SK-N-SH (cell line): ENCODE measurements around the gene FRMD5. TPM values are rescaled to one million over a fixed set of nuclear protein-coding genes. Genes with fewer than 3 reads are reported as not detected.

Source experiments
- CTCF ChIA-PET: fragments of 300-600, 350-600 bp; formaldehyde crosslinking; extraction: SDS; loops from one replicate; lab custom pipeline; 2021; lab: Yijun Ruan, JAX
- POLR2A ChIA-PET: fragments of 350-600 bp; sonication (Branson Sonifier 250); formaldehyde crosslinking; extraction: SDS; loops from one replicate; lab custom pipeline; 2020; ENCODE audit warnings: antibody characterized with exemption, inconsistent platforms; lab: Yijun Ruan, JAX
- DNase-seq: peaks from one replicate; pipeline ENCODE4 v3.0.0; 2012
- H2AFZ ChIP-seq: fragments of 200-600 bp; sonication (generic); 2 replicates; pipeline ENCODE4 v1.8.1; 2016; ENCODE audit warnings: antibody characterized with exemption, mild to moderate bottlenecking, low read depth
- H3F3A ChIP-seq: fragments of 200-600 bp; sonication (generic); replicated peaks from 2 replicates; pipeline ENCODE3; 2016; ENCODE audit warnings: antibody characterized with exemption, mild to moderate bottlenecking; ENCODE audit not compliant: insufficient read depth
- H3K27ac ChIP-seq, 2 experiments: fragments of 200-500 bp in 1 of 2; fragments of 200-600 bp in 1 of 2; sonication (Bioruptor generic) in 1 of 2; sonication (generic), shearing (Covaris generic) in 1 of 2; 2 replicates each; pipeline versions ENCODE4 v1.5.1 to v1.6.1; 2014 to 2016; ENCODE audit warnings: low read depth in 2 of 2, inconsistent platforms in 1 of 2, low read length in 1 of 2, mild to moderate bottlenecking in 1 of 2, mixed read lengths in 1 of 2
- H3K27me3 ChIP-seq: fragments of 200-600 bp; sonication (generic), shearing (Covaris generic); 2 replicates; pipeline ENCODE4 v1.6.1; 2016; ENCODE audit warnings: mixed run types; ENCODE audit not compliant: insufficient read depth
- H3K36me3 ChIP-seq, 2 experiments: fragments of 200-500 bp in 1 of 2; fragments of 200-600 bp in 1 of 2; sonication (Bioruptor generic) in 1 of 2; sonication (generic) in 1 of 2; replicated peaks in 1 of 2; 2 replicates each; pipeline versions ENCODE3 to v1.5.1; 2014 to 2016; ENCODE audit warnings: low read length in 1 of 2, mild to moderate bottlenecking in 1 of 2; ENCODE audit not compliant: insufficient read depth in 2 of 2, control insufficient read depth in 1 of 2
- H3K4me1 ChIP-seq, 2 experiments: fragments of 200-500 bp in 1 of 2; fragments of 200-600 bp in 1 of 2; sonication (Bioruptor generic) in 1 of 2; sonication (generic), shearing (Covaris generic) in 1 of 2; 2 replicates each; pipeline versions ENCODE4 v1.5.1 to v1.6.1; 2014 to 2016; ENCODE audit warnings: low read depth in 1 of 2, low read length in 1 of 2, mixed run types in 1 of 2; ENCODE audit not compliant: insufficient read depth in 2 of 2, control insufficient read depth in 1 of 2
- H3K4me2 ChIP-seq: fragments of 200-600 bp; sonication (generic), shearing (Covaris generic); 2 replicates; pipeline ENCODE4 v1.6.1; 2017; ENCODE audit warnings: mixed run types
- H3K4me3 ChIP-seq, 2 experiments: fragments of 200-500 bp in 1 of 2; fragments of 200-600 bp in 1 of 2; sonication (Bioruptor generic) in 1 of 2; sonication (generic), shearing (Covaris generic) in 1 of 2; 2 replicates each; pipeline versions ENCODE4 v1.5.1 to v1.8.1; 2014 to 2016; ENCODE audit warnings: low read depth in 2 of 2, inconsistent platforms in 1 of 2, low read length in 1 of 2, mild to moderate bottlenecking in 1 of 2, mixed read lengths in 1 of 2, moderate library complexity in 1 of 2
- H3K79me2 ChIP-seq: fragments of 200-600 bp; sonication (generic); 2 replicates; pipeline ENCODE4 v1.8.1; 2017; ENCODE audit warnings: mild to moderate bottlenecking; ENCODE audit not compliant: insufficient read depth
- H3K9ac ChIP-seq: fragments of 200-600 bp; sonication (generic); 2 replicates; pipeline ENCODE4 v1.6.1; 2017; ENCODE audit warnings: mixed run types
- H3K9me2 ChIP-seq: fragments of 200-600 bp; sonication (generic); 2 replicates; pipeline ENCODE4 v1.6.1; 2017; ENCODE audit warnings: mixed run types
- H3K9me3 ChIP-seq: fragments of 200-600 bp; sonication (generic); 2 replicates; pipeline ENCODE4 v1.6.1; 2017; ENCODE audit warnings: mixed run types, mild to moderate bottlenecking, moderate library complexity
- H4K20me1 ChIP-seq: fragments of 200-600 bp; sonication (generic); 2 replicates; pipeline ENCODE4 v1.6.1; 2017; ENCODE audit warnings: mild to moderate bottlenecking, mixed run types; ENCODE audit not compliant: insufficient read depth
- EP300 ChIP-seq, 2 experiments: IDR thresholded peaks; 2 replicates each; pipeline versions ENCODE4 v1.4.0 to v1.6.1; 2012; ENCODE audit warnings: borderline replicate concordance in 1 of 2, low read depth in 1 of 2, low read length in 1 of 2
- FOSL2 ChIP-seq: IDR thresholded peaks from 2 replicates; pipeline ENCODE4 v1.4.0; 2012; ENCODE audit warnings: low read depth, mild to moderate bottlenecking, moderate library complexity, borderline replicate concordance
- FOXJ3 ChIP-seq: sonication (generic); formaldehyde crosslinking; IDR thresholded peaks from 2 replicates; pipeline ENCODE4 v1.5.1; 2020; ENCODE audit warnings: mild to moderate bottlenecking, missing genetic modification reagents
- GABPA ChIP-seq: IDR thresholded peaks from 2 replicates; pipeline ENCODE4 v1.4.0; 2012; ENCODE audit warnings: low read depth, mild to moderate bottlenecking
- JUND ChIP-seq: IDR thresholded peaks from 2 replicates; pipeline ENCODE4 v1.4.0; 2012
- MXI1 ChIP-seq: IDR thresholded peaks from 2 replicates; pipeline ENCODE4 v1.6.1; 2012; ENCODE audit warnings: mild to moderate bottlenecking, low read depth, low read length, improper control_type of control experiment
- NFIC ChIP-seq: IDR thresholded peaks from 2 replicates; pipeline ENCODE4 v1.4.0; 2012; ENCODE audit warnings: borderline replicate concordance
- POLR2AphosphoS5 ChIP-seq: IDR thresholded peaks from 2 replicates; pipeline ENCODE4 v1.6.1; 2012; ENCODE audit warnings: low read depth, low read length
- RFX5 ChIP-seq: IDR thresholded peaks from 2 replicates; pipeline ENCODE4 v1.6.1; 2012; ENCODE audit warnings: mild to moderate bottlenecking, improper control_type of control experiment, low read length
- RXRA ChIP-seq: IDR thresholded peaks from 2 replicates; pipeline ENCODE4 v1.4.0; 2012; ENCODE audit warnings: low read depth, mild to moderate bottlenecking, borderline replicate concordance
- SMC3 ChIP-seq: IDR thresholded peaks from 2 replicates; pipeline ENCODE4 v1.6.1; 2012; ENCODE audit warnings: low read depth, low read length, improper control_type of control experiment
- TCF12 ChIP-seq: IDR thresholded peaks from 2 replicates; pipeline ENCODE4 v1.4.0; 2012
- WGBS: methylation state at CpG from one replicate; pipeline ENCODE4 v1.1.6; 2017; ENCODE audit warnings: low lambda C conversion rate; 5-methylcytosine and 5-hydroxymethylcytosine counted together
- polyA plus RNA-seq, 3 experiments: library from polyadenylated mRNA; depleted of rRNA; stranded (reverse); fragments of >200 nt; gene quantifications; 2 replicates each; pipeline ENCODE4 v1.2.3, GENCODE V29; 2012
- TF ChIP-seq, protein P1 (sequence below): IDR thresholded peaks from 2 replicates; pipeline ENCODE4 v1.6.1; 2012; ENCODE audit warnings: mild to moderate bottlenecking, low read depth, low read length, moderate library complexity
- TF ChIP-seq, protein P2 (sequence below): fragments of 200-600 bp; sonication (generic); IDR thresholded peaks from 2 replicates; pipeline ENCODE4 v1.6.1; 2017; ENCODE audit warnings: antibody characterized with exemption, mild to moderate bottlenecking, moderate library complexity
- TF ChIP-seq, protein P3 (sequence below): IDR thresholded peaks from 2 replicates; pipeline ENCODE4 v1.4.0; 2012; ENCODE audit warnings: low read depth
- TF ChIP-seq, protein P4 (sequence below): IDR thresholded peaks from 2 replicates; pipeline ENCODE4; 2012
- TF ChIP-seq, protein P5 (sequence below): IDR thresholded peaks from 2 replicates; pipeline ENCODE4 v1.4.0; 2012; ENCODE audit warnings: low read depth, borderline replicate concordance

Gene FRMD5
- polyA plus RNA-seq, 1 of the 3 experiments (the other 2 are of a cell fraction), result 24.8 TPM

DNA sequence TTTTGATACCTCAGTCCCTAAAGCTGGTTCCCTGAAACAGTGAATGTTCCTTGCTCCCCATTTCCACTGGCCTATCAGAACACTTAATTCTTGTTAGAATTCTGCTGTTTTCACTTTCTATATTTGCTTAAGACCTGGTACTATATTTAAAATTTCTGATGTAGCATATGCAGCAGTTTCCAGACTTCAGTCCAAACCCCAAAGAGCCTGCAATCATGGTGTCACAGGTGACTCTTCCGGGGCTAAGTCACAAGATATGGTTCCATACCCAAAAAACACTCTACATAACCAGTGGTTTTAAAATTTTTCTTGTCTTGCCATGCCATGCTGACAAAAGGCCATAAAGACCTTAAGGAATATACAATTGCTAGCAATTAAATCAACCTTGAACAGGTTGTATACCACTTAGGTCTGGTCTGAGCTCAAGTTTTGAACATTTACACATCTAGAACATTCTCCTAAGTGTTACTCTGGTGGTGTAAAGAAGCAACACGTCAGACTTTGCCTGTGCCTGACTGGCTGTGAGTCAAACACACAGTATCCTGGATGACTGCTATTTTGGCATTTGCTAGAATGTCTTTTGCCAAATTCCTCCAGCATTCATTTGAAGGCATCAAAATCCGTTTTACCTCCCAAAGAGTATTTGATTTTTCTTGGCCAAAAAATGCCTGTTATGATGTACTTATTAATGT lies 160.0 kb downstream of the FRMD5 start:
- H3K27me3 ChIP-seq, result no peaks in the 10 kb centered on the region
- 40% methylated on average over 3 of the region's 3 CpGs for WGBS
- H3K9me2 ChIP-seq, result no peaks in the 10 kb centered on the region
- CTCF ChIA-PET, result no interaction called here
- peaks cover 55% of the 10 kb centered on the region for H3K79me2 ChIP-seq
- no peak overlapping the region for H3K4me3 ChIP-seq
- peak overlapping the region in 1 of 2 experiments; percentile 94; a peak in 2 of 4 replicates for H3K27ac ChIP-seq
- POLR2A ChIA-PET, result no interaction called here
- peak overlapping the region; percentile 64 for H3K4me2 ChIP-seq
- H3K9me3 ChIP-seq, result no peaks in the 10 kb centered on the region
- TF ChIP-seq TCF12 (peak; percentile 65), NFIC (peak; percentile 95), EP300 (IDR thresholded peaks at IDR 0.05; ENCODE audit: borderline replicate concordance in 1 of 2, low read depth in 1 of 2, low read length in 1 of 2) (no peak), FOXJ3 (no peak), POLR2AphosphoS5 (no peak; the same call in 1 of the 2 replicates), RXRA (no peak), SMC3 (no peak), RFX5 (no peak), GABPA (peak; percentile 30; the same call in 1 of the 2 replicates), FOSL2 (peak; percentile 66), JUND (peak; percentile 53), MXI1 (no peak)
- TF ChIP-seq, protein P1, sequence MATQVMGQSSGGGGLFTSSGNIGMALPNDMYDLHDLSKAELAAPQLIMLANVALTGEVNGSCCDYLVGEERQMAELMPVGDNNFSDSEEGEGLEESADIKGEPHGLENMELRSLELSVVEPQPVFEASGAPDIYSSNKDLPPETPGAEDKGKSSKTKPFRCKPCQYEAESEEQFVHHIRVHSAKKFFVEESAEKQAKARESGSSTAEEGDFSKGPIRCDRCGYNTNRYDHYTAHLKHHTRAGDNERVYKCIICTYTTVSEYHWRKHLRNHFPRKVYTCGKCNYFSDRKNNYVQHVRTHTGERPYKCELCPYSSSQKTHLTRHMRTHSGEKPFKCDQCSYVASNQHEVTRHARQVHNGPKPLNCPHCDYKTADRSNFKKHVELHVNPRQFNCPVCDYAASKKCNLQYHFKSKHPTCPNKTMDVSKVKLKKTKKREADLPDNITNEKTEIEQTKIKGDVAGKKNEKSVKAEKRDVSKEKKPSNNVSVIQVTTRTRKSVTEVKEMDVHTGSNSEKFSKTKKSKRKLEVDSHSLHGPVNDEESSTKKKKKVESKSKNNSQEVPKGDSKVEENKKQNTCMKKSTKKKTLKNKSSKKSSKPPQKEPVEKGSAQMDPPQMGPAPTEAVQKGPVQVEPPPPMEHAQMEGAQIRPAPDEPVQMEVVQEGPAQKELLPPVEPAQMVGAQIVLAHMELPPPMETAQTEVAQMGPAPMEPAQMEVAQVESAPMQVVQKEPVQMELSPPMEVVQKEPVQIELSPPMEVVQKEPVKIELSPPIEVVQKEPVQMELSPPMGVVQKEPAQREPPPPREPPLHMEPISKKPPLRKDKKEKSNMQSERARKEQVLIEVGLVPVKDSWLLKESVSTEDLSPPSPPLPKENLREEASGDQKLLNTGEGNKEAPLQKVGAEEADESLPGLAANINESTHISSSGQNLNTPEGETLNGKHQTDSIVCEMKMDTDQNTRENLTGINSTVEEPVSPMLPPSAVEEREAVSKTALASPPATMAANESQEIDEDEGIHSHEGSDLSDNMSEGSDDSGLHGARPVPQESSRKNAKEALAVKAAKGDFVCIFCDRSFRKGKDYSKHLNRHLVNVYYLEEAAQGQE, result no peak
- TF ChIP-seq, protein P2, sequence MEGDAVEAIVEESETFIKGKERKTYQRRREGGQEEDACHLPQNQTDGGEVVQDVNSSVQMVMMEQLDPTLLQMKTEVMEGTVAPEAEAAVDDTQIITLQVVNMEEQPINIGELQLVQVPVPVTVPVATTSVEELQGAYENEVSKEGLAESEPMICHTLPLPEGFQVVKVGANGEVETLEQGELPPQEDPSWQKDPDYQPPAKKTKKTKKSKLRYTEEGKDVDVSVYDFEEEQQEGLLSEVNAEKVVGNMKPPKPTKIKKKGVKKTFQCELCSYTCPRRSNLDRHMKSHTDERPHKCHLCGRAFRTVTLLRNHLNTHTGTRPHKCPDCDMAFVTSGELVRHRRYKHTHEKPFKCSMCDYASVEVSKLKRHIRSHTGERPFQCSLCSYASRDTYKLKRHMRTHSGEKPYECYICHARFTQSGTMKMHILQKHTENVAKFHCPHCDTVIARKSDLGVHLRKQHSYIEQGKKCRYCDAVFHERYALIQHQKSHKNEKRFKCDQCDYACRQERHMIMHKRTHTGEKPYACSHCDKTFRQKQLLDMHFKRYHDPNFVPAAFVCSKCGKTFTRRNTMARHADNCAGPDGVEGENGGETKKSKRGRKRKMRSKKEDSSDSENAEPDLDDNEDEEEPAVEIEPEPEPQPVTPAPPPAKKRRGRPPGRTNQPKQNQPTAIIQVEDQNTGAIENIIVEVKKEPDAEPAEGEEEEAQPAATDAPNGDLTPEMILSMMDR, result no peak
- TF ChIP-seq, protein P3, sequence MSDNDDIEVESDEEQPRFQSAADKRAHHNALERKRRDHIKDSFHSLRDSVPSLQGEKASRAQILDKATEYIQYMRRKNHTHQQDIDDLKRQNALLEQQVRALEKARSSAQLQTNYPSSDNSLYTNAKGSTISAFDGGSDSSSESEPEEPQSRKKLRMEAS, result peak; percentile 42; the same call in 1 of the 2 replicates
- TF ChIP-seq, protein P4, sequence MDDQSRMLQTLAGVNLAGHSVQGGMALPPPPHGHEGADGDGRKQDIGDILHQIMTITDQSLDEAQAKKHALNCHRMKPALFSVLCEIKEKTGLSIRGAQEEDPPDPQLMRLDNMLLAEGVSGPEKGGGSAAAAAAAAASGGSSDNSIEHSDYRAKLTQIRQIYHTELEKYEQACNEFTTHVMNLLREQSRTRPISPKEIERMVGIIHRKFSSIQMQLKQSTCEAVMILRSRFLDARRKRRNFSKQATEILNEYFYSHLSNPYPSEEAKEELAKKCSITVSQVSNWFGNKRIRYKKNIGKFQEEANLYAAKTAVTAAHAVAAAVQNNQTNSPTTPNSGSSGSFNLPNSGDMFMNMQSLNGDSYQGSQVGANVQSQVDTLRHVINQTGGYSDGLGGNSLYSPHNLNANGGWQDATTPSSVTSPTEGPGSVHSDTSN, result peak; percentile 67
- TF ChIP-seq, protein P5, sequence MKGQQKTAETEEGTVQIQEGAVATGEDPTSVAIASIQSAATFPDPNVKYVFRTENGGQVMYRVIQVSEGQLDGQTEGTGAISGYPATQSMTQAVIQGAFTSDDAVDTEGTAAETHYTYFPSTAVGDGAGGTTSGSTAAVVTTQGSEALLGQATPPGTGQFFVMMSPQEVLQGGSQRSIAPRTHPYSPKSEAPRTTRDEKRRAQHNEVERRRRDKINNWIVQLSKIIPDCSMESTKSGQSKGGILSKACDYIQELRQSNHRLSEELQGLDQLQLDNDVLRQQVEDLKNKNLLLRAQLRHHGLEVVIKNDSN, result no peak
- TF ChIP-seq, all 33 proteins: peak for 7
- no peak for DNase-seq
- H3K36me3 ChIP-seq, result no peaks in the 10 kb centered on the region
- H2AFZ ChIP-seq, result no peak overlapping the region
- H3K9ac ChIP-seq, result peak overlapping the region; percentile 20
- H3K4me1 ChIP-seq, result peaks cover 2 to 28% of the 10 kb centered on the region in 2 experiments
- no peaks in the 10 kb centered on the region for H4K20me1 ChIP-seq
- H3F3A ChIP-seq, result peaks cover 43% of the 10 kb centered on the region
